Activated T-cell treated with anti-CD3 and anti-CD28 coated beads, Interleukin-2, amount 50 U/mL, for 72 hours (primary cell): ENCODE measurements around the gene NOB1. TPM values are rescaled to one million over a fixed set of nuclear protein-coding genes. Genes with fewer than 3 reads are reported as not detected.
A peak's percentile ranks its signal among the peaks of the same experiment; 100 is the strongest.

ENCODE experiments used
- ATAC-seq, 2 donors: fragments of 150-1000 bp; cut with Tn5 transposase; replicated peaks in 1 of 2; 2 replicates each; pipeline ENCODE4 v1.10.0; 2021; ENCODE audit warnings: moderate library complexity in 2 of 2, mild to moderate bottlenecking in 1 of 2
- DNase-seq, 2 donors: peaks; one replicate each; pipeline ENCODE4 v3.0.0; 2021 to 2022; ENCODE audit warnings: mixed read lengths in 1 of 2
- H3K27ac Mint-ChIP-seq: one replicate; pipeline ENCODE4 v1.8.0; 2022; ENCODE audit warnings: mild to moderate bottlenecking, moderate library complexity, mixed read lengths
- H3K27me3 Mint-ChIP-seq: one replicate; pipeline ENCODE4 v1.8.0; 2022; ENCODE audit warnings: low read depth, mixed read lengths
- H3K36me3 Mint-ChIP-seq, 2 donors: one replicate each; pipeline ENCODE4 v1.8.0; 2022; ENCODE audit warnings: mixed read lengths in 2 of 2, mild to moderate bottlenecking in 1 of 2; ENCODE audit not compliant: insufficient read depth in 2 of 2
- H3K4me1 Mint-ChIP-seq: one replicate; pipeline ENCODE4 v1.8.0; 2022; ENCODE audit warnings: low read depth, mixed read lengths
- H3K4me3 Mint-ChIP-seq, 2 donors: one replicate each; pipeline ENCODE4 v1.8.0; 2022; ENCODE audit warnings: mild to moderate bottlenecking in 2 of 2, mixed read lengths in 2 of 2, moderate library complexity in 2 of 2
- H3K9me3 Mint-ChIP-seq, 2 donors: one replicate each; pipeline ENCODE4 v1.8.0; 2022; ENCODE audit warnings: mixed read lengths in 2 of 2
- total RNA-seq, 2 donors: library from RNA; stranded (reverse); gene quantifications; one replicate each; pipeline ENCODE4 v1.2.3, GENCODE V29; 2022

The NOB1 gene
- total RNA-seq, 2 donors from 2014 or later, result 135 to 152 TPM

- no peaks in the 10 kb centered on the region for H3K27me3 Mint-ChIP-seq
- no peak for DNase-seq
- no peak for ATAC-seq
- H3K4me3 Mint-ChIP-seq, result no peak overlapping the region
- peaks cover 12% of the 10 kb centered on the region for H3K4me1 Mint-ChIP-seq
- no peaks in the 10 kb centered on the region for H3K9me3 Mint-ChIP-seq
- peak overlapping the region; percentile 54 for H3K27ac Mint-ChIP-seq
- peaks cover 0 to 5% of the 10 kb centered on the region in 2 donors for H3K36me3 Mint-ChIP-seq
Observed at GRCh38 chr16:69706256-69706974, 48.3 kb downstream of the NOB1 start.

- Mint-ChIP-seq H3K27ac (peak overlapping the region; percentile 1), H3K4me1 (no peaks in the 10 kb centered on the region), H3K36me3 (peaks cover 2 to 12% of the 10 kb centered on the region in 2 donors), H3K9me3 (no peaks in the 10 kb centered on the region), H3K4me3 (no peak overlapping the region), H3K27me3 (no peaks in the 10 kb centered on the region)
- no peak for ATAC-seq
- DNase-seq, result no peak
Observed at GRCh38 chr16:69703638-69704037, 51.1 kb downstream of the NOB1 start.

- no peak overlapping the region for H3K4me3 Mint-ChIP-seq
- no peak for DNase-seq
- H3K9me3 Mint-ChIP-seq, result no peaks in the 10 kb centered on the region
- H3K36me3 Mint-ChIP-seq, result peaks cover 2 to 11% of the 10 kb centered on the region in 2 donors
- no peak for ATAC-seq
- H3K4me1 Mint-ChIP-seq, result no peaks in the 10 kb centered on the region
- H3K27ac Mint-ChIP-seq, result no peak overlapping the region
- H3K27me3 Mint-ChIP-seq, result no peaks in the 10 kb centered on the region
Observed at GRCh38 chr16:69701866-69702265, 52.9 kb downstream of the NOB1 start.

GRCh38 chr16:69701452-69701851 is 53.3 kb downstream of the NOB1 start:
- no peaks in the 10 kb centered on the region for H3K9me3 Mint-ChIP-seq
- H3K27ac Mint-ChIP-seq, result no peak overlapping the region
- no peak overlapping the region for H3K4me3 Mint-ChIP-seq
- ATAC-seq (no peak), DNase-seq (no peak)
- no peaks in the 10 kb centered on the region for H3K27me3 Mint-ChIP-seq
- no peaks in the 10 kb centered on the region for H3K4me1 Mint-ChIP-seq
- peaks cover 2 to 11% of the 10 kb centered on the region in 2 donors for H3K36me3 Mint-ChIP-seq

- Mint-ChIP-seq H3K4me3 (no peak overlapping the region), H3K36me3 (peaks cover 2 to 17% of the 10 kb centered on the region in 2 donors), H3K27ac (no peak overlapping the region), H3K9me3 (no peaks in the 10 kb centered on the region), H3K4me1 (no peaks in the 10 kb centered on the region), H3K27me3 (no peaks in the 10 kb centered on the region)
- ATAC-seq, result no peak
- DNase-seq, result no peak
Observed at GRCh38 chr16:69699915-69700314, 54.8 kb downstream of the NOB1 start.

- Mint-ChIP-seq H3K36me3 (peaks cover 7 to 27% of the 10 kb centered on the region in 2 donors), H3K9me3 (no peaks in the 10 kb centered on the region), H3K27ac (no peak overlapping the region), H3K4me3 (no peak overlapping the region), H3K27me3 (no peaks in the 10 kb centered on the region), H3K4me1 (no peaks in the 10 kb centered on the region)
- ATAC-seq (no peak), DNase-seq (no peak)
Observed at GRCh38 chr16:69698404-69698803, 56.3 kb downstream of the NOB1 start.

GRCh38 chr16:69693916-69694315 is 60.8 kb downstream of the NOB1 start:
- no peak for ATAC-seq
- H3K4me1 Mint-ChIP-seq, result peaks cover 11% of the 10 kb centered on the region
- H3K27me3 Mint-ChIP-seq, result no peaks in the 10 kb centered on the region
- no peaks in the 10 kb centered on the region for H3K9me3 Mint-ChIP-seq
- H3K36me3 Mint-ChIP-seq, result peaks cover 18 to 39% of the 10 kb centered on the region in 2 donors
- H3K4me3 Mint-ChIP-seq, result no peak overlapping the region
- DNase-seq, result no peak
- H3K27ac Mint-ChIP-seq, result no peak overlapping the region

- H3K4me1 Mint-ChIP-seq, result peaks cover 11% of the 10 kb centered on the region
- H3K36me3 Mint-ChIP-seq, result peaks cover 18 to 39% of the 10 kb centered on the region in 2 donors
- ATAC-seq (peak; percentile 79 to 84), DNase-seq (no peak)
- no peak overlapping the region for H3K4me3 Mint-ChIP-seq
- no peaks in the 10 kb centered on the region for H3K27me3 Mint-ChIP-seq
- no peaks in the 10 kb centered on the region for H3K9me3 Mint-ChIP-seq
- H3K27ac Mint-ChIP-seq, result peak overlapping the region; percentile 66
Observed at GRCh38 chr16:69691980-69692911, 62.5 kb downstream of the NOB1 start.

Other genes with a start within 250 kb of the NOB1 start
- 10 to 100 TPM; 87.1 to 94.6 TPM for gene NFAT5, start 189.0 kb downstream of the NOB1 start, total RNA-seq
- gene NQO1, start 28.4 kb downstream of the NOB1 start, total RNA-seq, result 10 to 100 TPM; 10.8 to 12.8 TPM
- gene WWP2, start 7.4 kb upstream of the NOB1 start, total RNA-seq, result 10 to 100 TPM; 45.4 to 62.3 TPM
- gene CLEC18A, start 196.4 kb upstream of the NOB1 start, total RNA-seq, result 1 to 10 TPM; 1.6 to 2.2 TPM